Panc1 (cell line): Measurements from ENCODE around the gene GRIN2A.

ENCODE experiments used
- CTCF ChIP-seq: fragments of 450-650 bp; IDR thresholded peaks from 2 replicates; pipeline ENCODE4 v1.5.1; 2017; ENCODE audit warnings: mild to moderate bottlenecking
- POLR2AphosphoS5 ChIP-seq: IDR thresholded peaks from 2 replicates; pipeline ENCODE4 v1.6.1; 2012; ENCODE audit warnings: mild to moderate bottlenecking, low read depth, low read length, moderate library complexity
- REST ChIP-seq, 2 experiments: IDR thresholded peaks; 2 replicates each; pipeline ENCODE4 v1.6.1; 2011 to 2012; ENCODE audit warnings: low read depth in 2 of 2, control low read depth in 1 of 2, low read length in 1 of 2, mild to moderate bottlenecking in 1 of 2, moderate library complexity in 1 of 2; ENCODE audit not compliant: insufficient read depth in 1 of 2
- SIN3A ChIP-seq: IDR thresholded peaks from 2 replicates; pipeline ENCODE4 v1.6.1; 2012; ENCODE audit warnings: low read depth, mild to moderate bottlenecking, low read length, moderate library complexity, borderline replicate concordance; ENCODE audit not compliant: insufficient read depth
- TCF7L2 ChIP-seq: IDR thresholded peaks from 2 replicates; pipeline ENCODE4 v1.6.1; 2011; ENCODE audit warnings: mild to moderate bottlenecking, low read depth, low read length, inconsistent platforms

GRCh38 chr16:9911989-9912388 lies 270.2 kb downstream of the GRIN2A start:
- TF ChIP-seq CTCF (no peak), POLR2AphosphoS5 (no peak), TCF7L2 (no peak), SIN3A (no peak), REST (IDR thresholded peaks at IDR 0.05; ENCODE audit: insufficient read depth in 1 of 2, low read depth in 2 of 2, low read length in 1 of 2) (no peak)
